ENCODE measurements around the gene VPS37B. TPM values are rescaled to one million over a fixed set of nuclear protein-coding genes. Genes with fewer than 3 reads are reported as not detected.

Gene VPS37B
- total RNA-seq, 1 donor from 2014 or later: 34.9 TPM

GRCh38 chr12:122835750-122836026, 60.2 kb downstream of the VPS37B start:
- intact Hi-C loops (cut with DNase I): no loop called here
- Histone ChIP-seq H3K27me3 (no peaks in the 10 kb centered on the region), H3K9me3 (no peaks in the 10 kb centered on the region), H3K4me1 (peaks cover 27% of the 10 kb centered on the region), H3K27ac (peak overlapping the region; percentile 84), H3K36me3 (no peaks in the 10 kb centered on the region), H3K4me3 (peak overlapping the region; percentile 78 to 86)
- no peak for TF ChIP-seq POLR2A (IDR thresholded peaks at IDR 0.05)
- TF ChIP-seq, protein P1, sequence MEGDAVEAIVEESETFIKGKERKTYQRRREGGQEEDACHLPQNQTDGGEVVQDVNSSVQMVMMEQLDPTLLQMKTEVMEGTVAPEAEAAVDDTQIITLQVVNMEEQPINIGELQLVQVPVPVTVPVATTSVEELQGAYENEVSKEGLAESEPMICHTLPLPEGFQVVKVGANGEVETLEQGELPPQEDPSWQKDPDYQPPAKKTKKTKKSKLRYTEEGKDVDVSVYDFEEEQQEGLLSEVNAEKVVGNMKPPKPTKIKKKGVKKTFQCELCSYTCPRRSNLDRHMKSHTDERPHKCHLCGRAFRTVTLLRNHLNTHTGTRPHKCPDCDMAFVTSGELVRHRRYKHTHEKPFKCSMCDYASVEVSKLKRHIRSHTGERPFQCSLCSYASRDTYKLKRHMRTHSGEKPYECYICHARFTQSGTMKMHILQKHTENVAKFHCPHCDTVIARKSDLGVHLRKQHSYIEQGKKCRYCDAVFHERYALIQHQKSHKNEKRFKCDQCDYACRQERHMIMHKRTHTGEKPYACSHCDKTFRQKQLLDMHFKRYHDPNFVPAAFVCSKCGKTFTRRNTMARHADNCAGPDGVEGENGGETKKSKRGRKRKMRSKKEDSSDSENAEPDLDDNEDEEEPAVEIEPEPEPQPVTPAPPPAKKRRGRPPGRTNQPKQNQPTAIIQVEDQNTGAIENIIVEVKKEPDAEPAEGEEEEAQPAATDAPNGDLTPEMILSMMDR (IDR thresholded peaks at IDR 0.05): no peak
- no peak for TF ChIP-seq POLR2AphosphoS5 (IDR thresholded peaks at IDR 0.05; ENCODE audit: insufficient read depth in 1 of 2, low read depth in 1 of 2)
- no peak for DNase-seq (ENCODE audit: extremely low spot score in 2 of 2)

DNA sequence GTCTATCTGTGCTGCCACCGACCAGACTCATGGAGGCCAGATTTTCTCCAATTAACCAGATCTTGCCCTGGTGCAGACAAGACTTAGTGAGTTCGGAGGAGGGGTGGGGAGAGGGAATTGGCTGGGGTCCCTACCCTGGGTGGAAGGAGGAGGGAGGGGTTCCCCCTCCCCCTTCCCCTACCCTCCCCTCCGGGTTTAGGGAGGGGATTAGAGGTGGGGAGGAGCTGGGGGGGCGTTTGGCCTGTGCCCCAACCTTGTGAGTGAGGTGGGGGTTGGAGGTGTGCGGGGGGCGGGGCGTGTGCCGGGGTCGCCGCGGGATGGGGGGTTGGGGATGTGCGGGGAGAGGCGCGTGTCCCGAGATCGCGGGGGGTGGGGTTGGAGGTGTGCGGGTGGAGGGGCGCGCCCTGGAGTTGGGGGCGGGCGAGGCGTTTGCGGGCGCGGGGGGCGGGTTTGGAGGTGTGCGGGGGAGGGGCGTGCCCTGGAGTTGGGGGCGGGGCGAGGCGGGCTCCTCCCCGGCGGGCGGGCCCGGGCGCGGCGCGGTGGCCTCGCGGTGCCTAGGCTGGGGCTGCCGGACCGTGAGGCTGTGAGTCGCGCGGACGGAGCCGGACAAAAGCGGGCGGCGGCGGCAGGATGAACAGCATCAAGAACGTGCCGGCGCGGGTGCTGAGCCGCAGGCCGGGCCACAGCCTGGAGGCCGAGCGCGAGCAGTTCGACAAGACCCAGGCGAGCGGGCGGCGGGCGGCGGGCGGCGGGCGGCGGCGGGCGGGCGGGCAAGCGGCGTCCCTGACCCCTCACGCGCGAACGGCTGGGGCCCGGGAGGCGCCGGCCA, 60.8 kb downstream of the VPS37B start, which contains the start of gene HIP1R:
HIP1R (plus strand) TSS at position 537 of the 829 bp plus-strand sequence; CDS start at position 631, 94 bp downstream.
- Histone ChIP-seq H3K9me3 (no peaks in the 10 kb centered on the region), H3K27me3 (no peaks in the 10 kb centered on the region), H3K4me3 (peak within 1 kb of the TSS; percentile 78 to 86), H3K36me3 (no peaks in the 10 kb centered on the region), H3K27ac (peak within 1 kb of the TSS; percentile 84), H3K4me1 (peaks cover 21% of the 10 kb centered on the region)
- TF ChIP-seq POLR2AphosphoS5 (IDR thresholded peaks at IDR 0.05; ENCODE audit: insufficient read depth in 1 of 2, low read depth in 1 of 2): no peak
- TF ChIP-seq POLR2A (IDR thresholded peaks at IDR 0.05): no peak
- TF ChIP-seq, protein P1 (IDR thresholded peaks at IDR 0.05): no peak
- DNase-seq (ENCODE audit: extremely low spot score in 2 of 2): no peak
- intact Hi-C loops (cut with DNase I): no loop called here

- H3K9me3 ChIP-seq: no peaks in the 10 kb centered on the region
- H3K27ac ChIP-seq: peak overlapping the region; percentile 78
- intact Hi-C loops (cut with DNase I): no loop called here
- no peak for DNase-seq (ENCODE audit: extremely low spot score in 2 of 2)
- peaks cover 17% of the 10 kb centered on the region for H3K4me1 ChIP-seq
- H3K36me3 ChIP-seq: no peaks in the 10 kb centered on the region
- peak overlapping the region; percentile 78 to 86 for H3K4me3 ChIP-seq
- no peaks in the 10 kb centered on the region for H3K27me3 ChIP-seq
- TF ChIP-seq POLR2AphosphoS5 (IDR thresholded peaks at IDR 0.05; ENCODE audit: insufficient read depth in 1 of 2, low read depth in 1 of 2): peak; percentile 47 to 49
- no peak for TF ChIP-seq POLR2A (IDR thresholded peaks at IDR 0.05)
Measured at GRCh38 chr12:122834104-122834920, 61.6 kb downstream of the VPS37B start.

GRCh38 chr12:122830517-122831214, 65.3 kb downstream of the VPS37B start:
- no peak overlapping the region for H3K4me3 ChIP-seq
- TF ChIP-seq POLR2AphosphoS5 (IDR thresholded peaks at IDR 0.05; ENCODE audit: insufficient read depth in 1 of 2, low read depth in 1 of 2): peak in 1 of 2 donors; percentile 43
- no peak for TF ChIP-seq POLR2A (IDR thresholded peaks at IDR 0.05)
- no peaks in the 10 kb centered on the region for H3K27me3 ChIP-seq
- DNase-seq (ENCODE audit: extremely low spot score in 2 of 2): no peak
- intact Hi-C loops (cut with DNase I): no loop called here
- H3K4me1 ChIP-seq: peaks cover 5% of the 10 kb centered on the region
- H3K36me3 ChIP-seq: no peaks in the 10 kb centered on the region
- no peak overlapping the region for H3K27ac ChIP-seq
- H3K9me3 ChIP-seq: no peaks in the 10 kb centered on the region

DNA sequence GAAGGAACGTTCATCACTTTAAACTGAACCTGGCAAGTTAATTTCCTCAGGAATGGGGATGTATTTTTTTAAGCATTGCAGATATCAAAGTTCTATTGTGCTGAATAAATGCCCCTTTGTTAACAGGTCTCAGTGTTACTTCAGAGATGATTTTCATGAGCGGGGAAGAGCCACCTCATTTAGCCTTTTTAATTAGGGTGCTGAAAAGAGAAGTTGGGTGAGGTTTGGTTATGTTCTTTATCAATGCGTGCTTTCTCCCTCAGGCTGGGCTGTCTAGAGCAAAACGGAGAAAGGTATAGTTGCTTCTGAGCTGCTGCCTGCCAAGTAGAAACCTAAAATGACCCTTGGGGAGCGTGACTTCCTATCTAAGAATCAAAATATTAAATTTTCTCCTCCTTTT, 68.7 kb downstream of the VPS37B start:
- no peaks in the 10 kb centered on the region for H3K36me3 ChIP-seq
- intact Hi-C loops (cut with DNase I): no loop called here
- DNase-seq (ENCODE audit: extremely low spot score in 2 of 2): no peak
- H3K27ac ChIP-seq: no peak overlapping the region
- TF ChIP-seq POLR2A (IDR thresholded peaks at IDR 0.05) (no peak), POLR2AphosphoS5 (IDR thresholded peaks at IDR 0.05; ENCODE audit: insufficient read depth in 1 of 2, low read depth in 1 of 2) (no peak)
- TF ChIP-seq, protein P1 (IDR thresholded peaks at IDR 0.05): no peak
- H3K27me3 ChIP-seq: no peaks in the 10 kb centered on the region
- H3K9me3 ChIP-seq: no peaks in the 10 kb centered on the region
- H3K4me1 ChIP-seq: no peaks in the 10 kb centered on the region
- H3K4me3 ChIP-seq: no peak overlapping the region
